ENCODE data around the gene UGT1A5. TPM values are rescaled to one million over a fixed set of nuclear protein-coding genes. Genes with fewer than 3 reads are reported as not detected.

UGT1A5 gene
- total and polyA plus RNA-seq, 10 of the 15 experiments (the other 5 are each of a cell fraction or from before 2014, with no cell fraction given) = not detected

DNA sequence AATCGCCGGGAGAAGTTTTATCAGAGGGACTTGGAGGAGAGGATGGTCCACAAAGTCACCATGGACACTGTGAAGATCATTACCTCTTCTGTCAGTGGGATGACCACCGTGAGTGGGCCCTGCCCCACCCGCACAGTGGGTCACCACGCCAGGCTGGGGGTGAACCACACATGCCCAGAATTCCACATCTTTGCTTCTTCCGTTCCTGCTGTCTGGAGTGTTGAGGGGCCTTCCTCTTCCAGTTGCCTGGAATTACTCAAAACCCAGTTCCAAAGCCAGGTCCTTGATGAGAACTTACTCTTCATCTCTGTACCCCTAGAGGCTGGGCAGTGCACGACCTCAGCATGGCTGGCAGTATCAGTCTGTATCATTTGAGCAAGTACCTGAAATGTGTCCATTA, 87.5 kb downstream of the UGT1A5 start:
- no peaks in the 10 kb centered on the region; a peak in 1 of 4 replicates for H3K27me3 ChIP-seq (replicated peaks in 1 of 2; ENCODE audit: control insufficient read depth in 2 of 2, insufficient read depth in 2 of 2, low read length in 1 of 2)
- no peaks in the 10 kb centered on the region for H4K20me1 ChIP-seq (ENCODE audit: control insufficient read depth, insufficient read depth)
- ChIA-PET CTCF (no interaction called here), RAD21 (ENCODE audit: unreplicated experiment) (no interaction called here), POLR2A (no interaction called here), SMC1A (ENCODE audit: uncharacterized antibody, unreplicated experiment) (no interaction called here)
- DNase-seq (ENCODE audit: low read depth, low spot score) = no peak
- FAIRE-seq = no peak
- H3K9me3 ChIP-seq (replicated peaks; ENCODE audit: control insufficient read depth, insufficient read depth, low read length) = no peaks in the 10 kb centered on the region
- intact Hi-C loops (cut with micrococcal nuclease; ENCODE audit: unreplicated experiment) (no loop called here), in situ Hi-C loops (cut with MboI) (no loop called here)
- TF ChIP-seq BHLHE40 (IDR thresholded peaks at IDR 0.05; ENCODE audit: borderline replicate concordance in 1 of 2, low read depth in 2 of 2, low read length in 1 of 2) (no peak), JUNB (IDR thresholded peaks at IDR 0.05) (no peak), SMARCA5 (IDR thresholded peaks at IDR 0.05) (no peak), SMAD1 (IDR thresholded peaks at IDR 0.05; ENCODE audit: low read depth, partially characterized antibody) (no peak), ZNF217 (IDR thresholded peaks at IDR 0.05) (no peak), PKNOX1 (IDR thresholded peaks at IDR 0.05) (no peak), LARP7 (IDR thresholded peaks at IDR 0.05) (no peak)
- TF ChIP-seq, protein P1, sequence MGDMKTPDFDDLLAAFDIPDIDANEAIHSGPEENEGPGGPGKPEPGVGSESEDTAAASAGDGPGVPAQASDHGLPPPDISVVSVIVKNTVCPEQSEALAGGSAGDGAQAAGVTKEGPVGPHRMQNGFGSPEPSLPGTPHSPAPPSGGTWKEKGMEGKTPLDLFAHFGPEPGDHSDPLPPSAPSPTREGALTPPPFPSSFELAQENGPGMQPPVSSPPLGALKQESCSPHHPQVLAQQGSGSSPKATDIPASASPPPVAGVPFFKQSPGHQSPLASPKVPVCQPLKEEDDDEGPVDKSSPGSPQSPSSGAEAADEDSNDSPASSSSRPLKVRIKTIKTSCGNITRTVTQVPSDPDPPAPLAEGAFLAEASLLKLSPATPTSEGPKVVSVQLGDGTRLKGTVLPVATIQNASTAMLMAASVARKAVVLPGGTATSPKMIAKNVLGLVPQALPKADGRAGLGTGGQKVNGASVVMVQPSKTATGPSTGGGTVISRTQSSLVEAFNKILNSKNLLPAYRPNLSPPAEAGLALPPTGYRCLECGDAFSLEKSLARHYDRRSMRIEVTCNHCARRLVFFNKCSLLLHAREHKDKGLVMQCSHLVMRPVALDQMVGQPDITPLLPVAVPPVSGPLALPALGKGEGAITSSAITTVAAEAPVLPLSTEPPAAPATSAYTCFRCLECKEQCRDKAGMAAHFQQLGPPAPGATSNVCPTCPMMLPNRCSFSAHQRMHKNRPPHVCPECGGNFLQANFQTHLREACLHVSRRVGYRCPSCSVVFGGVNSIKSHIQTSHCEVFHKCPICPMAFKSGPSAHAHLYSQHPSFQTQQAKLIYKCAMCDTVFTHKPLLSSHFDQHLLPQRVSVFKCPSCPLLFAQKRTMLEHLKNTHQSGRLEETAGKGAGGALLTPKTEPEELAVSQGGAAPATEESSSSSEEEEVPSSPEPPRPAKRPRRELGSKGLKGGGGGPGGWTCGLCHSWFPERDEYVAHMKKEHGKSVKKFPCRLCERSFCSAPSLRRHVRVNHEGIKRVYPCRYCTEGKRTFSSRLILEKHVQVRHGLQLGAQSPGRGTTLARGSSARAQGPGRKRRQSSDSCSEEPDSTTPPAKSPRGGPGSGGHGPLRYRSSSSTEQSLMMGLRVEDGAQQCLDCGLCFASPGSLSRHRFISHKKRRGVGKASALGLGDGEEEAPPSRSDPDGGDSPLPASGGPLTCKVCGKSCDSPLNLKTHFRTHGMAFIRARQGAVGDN (IDR thresholded peaks at IDR 0.05) = no peak
- no peak overlapping the region for H2AFZ ChIP-seq (ENCODE audit: control insufficient read depth, low read depth, low read length)
- no peak overlapping the region for H3K9ac ChIP-seq (ENCODE audit: control insufficient read depth, insufficient read depth, low read length)
- H3K36me3 ChIP-seq (ENCODE audit: control insufficient read depth in 2 of 2, insufficient read depth in 2 of 2, low read length in 1 of 2) = no peaks in the 10 kb centered on the region
- no peak overlapping the region for H3K27ac ChIP-seq (ENCODE audit: control insufficient read depth, insufficient read depth)
- WGBS (ENCODE audit: insufficient coverage, insufficient replicate concordance, low lambda C conversion rate, missing lambda C conversion rate) = 15% methylated on average over 7 of the region's 7 CpGs
- no peak for ATAC-seq
- H3K4me3 ChIP-seq = no peak overlapping the region
- no peaks in the 10 kb centered on the region for H3K4me1 ChIP-seq (ENCODE audit: control insufficient read depth, insufficient read depth, low read length)
- H3K79me2 ChIP-seq (ENCODE audit: control insufficient read depth, insufficient read depth, low read length) = no peaks in the 10 kb centered on the region
- no peak overlapping the region for H3K4me2 ChIP-seq (ENCODE audit: control insufficient read depth, insufficient read depth)
- no TSS peak for BruUV-seq (replicated peaks)

Data from GM12878 (cell line).